ENCODE data around the gene CCL24. TPM values are rescaled to one million over a fixed set of nuclear protein-coding genes. Genes with fewer than 3 reads are reported as not detected.

Gene CCL24
- total RNA-seq, 2 donors from 2014 or later = 0.90 to 1.1 TPM

Other genes with a start within 250 kb of the CCL24 start
- 10 to 100 TPM; 13.5 to 22.0 TPM for gene HIP1, start 74.9 kb downstream of the CCL24 start, total RNA-seq
- gene CCL26, start 41.6 kb downstream of the CCL24 start, total RNA-seq = not detected
- gene RHBDD2, start 65.2 kb upstream of the CCL24 start, total RNA-seq = 10 to 100 TPM; 33.8 to 46.0 TPM
- gene POR, start 101.3 kb upstream of the CCL24 start, total RNA-seq = 100 to 1,000 TPM; 112 to 164 TPM
- gene TMEM120A, start 180.8 kb upstream of the CCL24 start, total RNA-seq = 100 to 1,000 TPM in 1 of 2 donors, 10 to 100 TPM in 1; 93.9 to 218 TPM
- 10 to 100 TPM; 36.6 to 56.4 TPM for gene STYXL1, start 234.2 kb upstream of the CCL24 start, total RNA-seq
- 100 to 1,000 TPM; 178 to 266 TPM for gene MDH2, start 234.3 kb upstream of the CCL24 start, total RNA-seq